ENCODE data around the gene SLC25A42. TPM values are rescaled to one million over a fixed set of nuclear protein-coding genes. Genes with fewer than 3 reads are reported as not detected.

Gene SLC25A42
- total and polyA plus RNA-seq, 2 of the 13 experiments (the other 11 are each of a cell fraction or from before 2014, with no cell fraction given) = 12.8 to 18.3 TPM

GRCh38 chr19:19149435-19149834, 85.6 kb downstream of the SLC25A42 start:
- no TSS peak for BruUV-seq (replicated peaks)
- intact Hi-C loops (cut with micrococcal nuclease; ENCODE audit: unreplicated experiment) = no loop called here
- Histone ChIP-seq H3K27ac (ENCODE audit: extremely low read length, insufficient read depth, low read length) (no peak overlapping the region), H3K9ac (ENCODE audit: insufficient read depth, low read depth, low read length) (no peak overlapping the region), H2AFZ (ENCODE audit: low read length) (no peak overlapping the region), H3K36me3 (replicated peaks in 1 of 2; ENCODE audit: control insufficient read depth in 1 of 2, insufficient read depth in 2 of 2, low read length in 2 of 2) (peaks cover 2 to 11% of the 10 kb centered on the region in 2 experiments; a peak in 3 of 5 replicates), H3K9me3 (ENCODE audit: low read length) (no peaks in the 10 kb centered on the region), H3K4me1 (ENCODE audit: insufficient read depth, low read length) (no peaks in the 10 kb centered on the region), H3K4me2 (ENCODE audit: low read depth, low read length) (no peak overlapping the region), H3K27me3 (ENCODE audit: control insufficient read depth in 1 of 2, insufficient read depth in 2 of 2, low read length in 2 of 2) (no peaks in the 10 kb centered on the region), H3K79me2 (ENCODE audit: insufficient read depth, low read length) (no peaks in the 10 kb centered on the region), H3K4me3 (replicated peaks in 1 of 3; ENCODE audit: insufficient read depth in 1 of 3, low read depth in 2 of 3, low read length in 3 of 3) (no peak overlapping the region), H4K20me1 (ENCODE audit: insufficient read depth, low read length) (no peaks in the 10 kb centered on the region)
- in situ Hi-C loops (cut with HindIII; ENCODE audit: extremely low pct_ligation_motif_present, low pct_unique_long_range_greater_than_20kb) = no loop called here
- DNase-seq (ENCODE audit: low spot score) = no peak
- ChIA-PET CTCF (ENCODE audit: low intra/inter-chr PET ratio, low total read pairs) (no interaction called here), POLR2A (no interaction called here)
- ATAC-seq = no peak
- TF ChIP-seq ZHX2 (IDR thresholded peaks at IDR 0.05; ENCODE audit: low read depth) (no peak), ZHX2 (CRISPR knock-in tag; IDR thresholded peaks at IDR 0.05; ENCODE audit: borderline replicate concordance) (no peak), ZNF614 (CRISPR knock-in tag; IDR thresholded peaks at IDR 0.05; ENCODE audit: borderline replicate concordance) (no peak), ZFP1 (CRISPR knock-in tag; IDR thresholded peaks at IDR 0.05) (no peak), SAFB2 (CRISPR knock-in tag; IDR thresholded peaks at IDR 0.05; ENCODE audit: borderline replicate concordance, low read depth) (no peak), KMT2A (CRISPR knock-in tag; IDR thresholded peaks at IDR 0.05) (no peak), NONO (IDR thresholded peaks at IDR 0.05) (no peak), NONO (CRISPR knock-in tag; conservative IDR thresholded peaks at IDR 0.05) (no peak), SIN3A (IDR thresholded peaks at IDR 0.05; ENCODE audit: borderline replicate concordance, low read depth, low read length) (no peak), ZNF335 (CRISPR knock-in tag; IDR thresholded peaks at IDR 0.05) (no peak), NFE2 (CRISPR knock-in tag; IDR thresholded peaks at IDR 0.05) (no peak), KDM1A (CRISPR knock-in tag; IDR thresholded peaks at IDR 0.05) (no peak), ZSCAN9 (CRISPR knock-in tag; IDR thresholded peaks at IDR 0.05; ENCODE audit: borderline replicate concordance) (no peak)
- no peak for FAIRE-seq
- WGBS (ENCODE audit: low lambda C conversion rate) = 83% methylated on average over 2 of the region's 2 CpGs

Measured in HepG2 (cell line).